T follicular helper cell (primary cell): ENCODE measurements around the gene RBM17.
"Not testable (repeated sequence)": the region's sequence is repeated elsewhere in the genome, so short reads cannot be mapped to it uniquely, and the experiment has no call there.

Source experiments
- DNase-seq: peaks from one replicate; pipeline ENCODE4 v3.0.0-alpha.2; 2020; ENCODE audit warnings: low read depth
- total RNA-seq, 2 experiments: gene quantifications; one replicate each; lab custom pipeline; 2026; lab: John Stamatoyannopoulos, UW

Gene RBM17
- 115 to 164 reads per million in 2 experiments for total RNA-seq

GRCh38 chr10:6088721-6089333, at the start of gene RBM17:
TSS of gene RBM17 (plus strand) at chr10:6089034. CDS start at chr10:6097066, 8,032 bp downstream.
- DNase-seq: peak; percentile 94

GRCh38 chr10:6039711-6040110, 49.1 kb upstream of the RBM17 start:
- no peak for DNase-seq

- no peak for DNase-seq
Measured at GRCh38 chr10:6040205-6040604, 48.6 kb upstream of the RBM17 start.

- DNase-seq: not testable (repeated sequence)
Measured at GRCh38 chr10:6043377-6043776, 45.5 kb upstream of the RBM17 start.

GRCh38 chr10:6044060-6044459, 44.8 kb upstream of the RBM17 start:
- no peak for DNase-seq

GRCh38 chr10:6044751-6045313, 44.0 kb upstream of the RBM17 start:
- no peak for DNase-seq

- no peak for DNase-seq
Measured at GRCh38 chr10:6045314-6045848, 43.5 kb upstream of the RBM17 start.

GRCh38 chr10:6045878-6046772, 42.7 kb upstream of the RBM17 start:
- no peak for DNase-seq

- DNase-seq: no peak
Measured at GRCh38 chr10:6046773-6047611, 41.8 kb upstream of the RBM17 start.

GRCh38 chr10:6047847-6048246, 41.0 kb upstream of the RBM17 start:
- DNase-seq: no peak

GRCh38 chr10:6048281-6049030, 40.4 kb upstream of the RBM17 start:
- DNase-seq: no peak

GRCh38 chr10:6049031-6049400, 39.8 kb upstream of the RBM17 start:
- DNase-seq: no peak

- DNase-seq: peak; percentile 87
Measured at GRCh38 chr10:6050801-6051445, 37.9 kb upstream of the RBM17 start.

- peak; percentile 66 for DNase-seq
Measured at GRCh38 chr10:6052247-6053221, 36.3 kb upstream of the RBM17 start.

- DNase-seq: no peak
Measured at GRCh38 chr10:6053303-6053702, 35.5 kb upstream of the RBM17 start.

GRCh38 chr10:6053816-6054631, 34.8 kb upstream of the RBM17 start:
- DNase-seq: no peak

GRCh38 chr10:6054884-6055283, 34.0 kb upstream of the RBM17 start:
- no peak for DNase-seq

- no peak for DNase-seq
Measured at GRCh38 chr10:6055929-6056328, 32.9 kb upstream of the RBM17 start.
